A673 (cell line): ENCODE measurements around the gene MRAP2. TPM values are rescaled to one million over a fixed set of nuclear protein-coding genes. Genes with fewer than 3 reads are reported as not detected.

Experiments
- BruUV-seq: library from RNA; stranded (reverse); fragments of 400-500 nt; replicated peaks from 2 replicates; lab custom pipeline; 2021; lab: Mats Ljungman, UMichigan
- CTCF ChIA-PET: fragments of 300-600 bp; sonication (Branson Sonifier 250); formaldehyde crosslinking; loops from one replicate; lab custom pipeline; 2022; ENCODE audit warnings: antibody characterized with exemption; lab: Charles Lee
- POLR2A ChIA-PET: fragments of 300-600 bp; sonication (Branson Sonifier 250); formaldehyde crosslinking; loops from one replicate; lab custom pipeline; 2022; ENCODE audit warnings: antibody characterized with exemption; ENCODE audit not compliant: low non-redundant PET; lab: Charles Lee
- DNase-seq: peaks from one replicate; pipeline ENCODE4 v3.0.0-alpha.2; 2015; ENCODE audit warnings: low spot score
- H3K27ac ChIP-seq: fragments of 200-600 bp; sonication (generic); 2 replicates; pipeline ENCODE4 v1.5.1; 2016; ENCODE audit warnings: mixed run types, low read depth, mild to moderate bottlenecking, mixed read lengths, antibody characterized with exemption, low read length; ENCODE audit not compliant: poor library complexity, severe bottlenecking
- H3K27me3 ChIP-seq: fragments of 200-600 bp; sonication (generic); replicated peaks from 2 replicates; pipeline ENCODE4 v1.6.1; 2017; ENCODE audit warnings: mixed run types, low read depth, mild to moderate bottlenecking, mixed read lengths, antibody characterized with exemption, low read length; ENCODE audit not compliant: insufficient read depth, poor library complexity
- H3K36me3 ChIP-seq: fragments of 200-600 bp; sonication (generic); 2 replicates; pipeline ENCODE4 v1.6.1; 2016; ENCODE audit warnings: mixed run types, mild to moderate bottlenecking, mixed read lengths, antibody characterized with exemption, low read length; ENCODE audit not compliant: insufficient read depth, poor library complexity, severe bottlenecking
- H3K4me1 ChIP-seq: fragments of 200-600 bp; sonication (generic); 2 replicates; pipeline ENCODE4 v1.6.1; 2017; ENCODE audit warnings: mixed run types, mild to moderate bottlenecking, mixed read lengths, antibody characterized with exemption, low read length; ENCODE audit not compliant: insufficient read depth, poor library complexity, severe bottlenecking
- H3K4me3 ChIP-seq: fragments of 200-600 bp; sonication (generic); 2 replicates; pipeline ENCODE4 v1.5.1; 2016; ENCODE audit warnings: low read depth, mixed run types, mild to moderate bottlenecking, mixed read lengths, low read length; ENCODE audit not compliant: poor library complexity, severe bottlenecking
- H3K9me3 ChIP-seq: fragments of 200-600 bp; sonication (generic); 2 replicates; pipeline ENCODE4 v1.6.1; 2016; ENCODE audit warnings: mixed run types, low read depth, mild to moderate bottlenecking, mixed read lengths, antibody characterized with exemption, low read length; ENCODE audit not compliant: poor library complexity, severe bottlenecking
- EZH2 ChIP-seq: fragments of 200-600 bp; sonication (generic); IDR thresholded peaks from 2 replicates; pipeline ENCODE4 v1.6.1; 2017; ENCODE audit warnings: borderline replicate concordance, low read depth, mild to moderate bottlenecking, mixed read lengths, antibody characterized with exemption, low read length; ENCODE audit not compliant: poor library complexity, severe bottlenecking
- intact Hi-C: fragments of 100-400 bp; cut with micrococcal nuclease; formaldehyde crosslinking; loops from one replicate; pipeline ENCODE4 v1.10.0; 2022; ENCODE audit not compliant: unreplicated experiment
- total RNA-seq: library from RNA; stranded (reverse); gene quantifications from 2 replicates; pipeline ENCODE4 v1.2.3, GENCODE V29; 2021
- TF ChIP-seq, protein P1 (sequence below): fragments of 300-800, 200-600 bp; sonication (generic); conservative IDR thresholded peaks from 2 replicates; pipeline ENCODE4 v1.5.1; 2017; ENCODE audit warnings: low read depth, mild to moderate bottlenecking, antibody characterized with exemption, low read length, moderate library complexity, mixed read lengths

MRAP2 gene
- total RNA-seq, 1 experiment from 2014 or later, result 0.34 TPM

DNA sequence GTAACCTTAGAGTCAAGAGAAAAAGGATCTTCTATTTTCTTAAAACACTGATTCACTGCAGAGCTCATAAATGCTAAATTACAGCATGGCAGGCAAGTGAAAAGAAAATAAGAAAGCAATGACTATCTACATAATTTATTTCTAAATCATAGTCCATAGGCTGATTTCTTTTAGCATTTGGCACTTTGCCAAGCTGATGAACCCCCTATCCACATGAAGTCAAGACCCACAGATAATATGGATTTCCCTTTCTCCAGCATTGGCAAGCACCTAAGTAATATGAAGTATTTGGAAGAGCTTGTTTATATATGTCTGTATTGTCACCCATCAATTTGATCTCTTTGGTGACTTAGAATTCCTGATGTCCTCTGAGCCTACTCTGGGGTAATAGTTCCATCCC is 47.9 kb upstream of the MRAP2 start:
- Histone ChIP-seq H3K9me3 (peaks cover 3% of the 10 kb centered on the region), H3K36me3 (no peaks in the 10 kb centered on the region), H3K4me1 (no peaks in the 10 kb centered on the region), H3K27ac (no peak overlapping the region), H3K4me3 (no peak overlapping the region), H3K27me3 (no peaks in the 10 kb centered on the region)
- TF ChIP-seq EZH2, result no peak
- TF ChIP-seq, protein P1, sequence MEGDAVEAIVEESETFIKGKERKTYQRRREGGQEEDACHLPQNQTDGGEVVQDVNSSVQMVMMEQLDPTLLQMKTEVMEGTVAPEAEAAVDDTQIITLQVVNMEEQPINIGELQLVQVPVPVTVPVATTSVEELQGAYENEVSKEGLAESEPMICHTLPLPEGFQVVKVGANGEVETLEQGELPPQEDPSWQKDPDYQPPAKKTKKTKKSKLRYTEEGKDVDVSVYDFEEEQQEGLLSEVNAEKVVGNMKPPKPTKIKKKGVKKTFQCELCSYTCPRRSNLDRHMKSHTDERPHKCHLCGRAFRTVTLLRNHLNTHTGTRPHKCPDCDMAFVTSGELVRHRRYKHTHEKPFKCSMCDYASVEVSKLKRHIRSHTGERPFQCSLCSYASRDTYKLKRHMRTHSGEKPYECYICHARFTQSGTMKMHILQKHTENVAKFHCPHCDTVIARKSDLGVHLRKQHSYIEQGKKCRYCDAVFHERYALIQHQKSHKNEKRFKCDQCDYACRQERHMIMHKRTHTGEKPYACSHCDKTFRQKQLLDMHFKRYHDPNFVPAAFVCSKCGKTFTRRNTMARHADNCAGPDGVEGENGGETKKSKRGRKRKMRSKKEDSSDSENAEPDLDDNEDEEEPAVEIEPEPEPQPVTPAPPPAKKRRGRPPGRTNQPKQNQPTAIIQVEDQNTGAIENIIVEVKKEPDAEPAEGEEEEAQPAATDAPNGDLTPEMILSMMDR, result no peak
- POLR2A ChIA-PET, result interaction anchor here (0.6 kb wide), 1 partner anchor 88 kb away, joined by 3 read pairs; no protein-coding TSS in a partner anchor
- intact Hi-C loops, result no loop called here
- no peak for DNase-seq
- CTCF ChIA-PET, result no interaction called here
- BruUV-seq, result no TSS peak

- POLR2A ChIA-PET, result no interaction called here
- H3K27me3 ChIP-seq, result no peaks in the 10 kb centered on the region
- TF ChIP-seq EZH2, result no peak
- TF ChIP-seq, protein P1, result no peak
Measured at GRCh38 chr6:83998021-83998584, 35.5 kb upstream of the MRAP2 start.

GRCh38 chr6:84001119-84001518 is 32.5 kb upstream of the MRAP2 start:
- H3K4me1 ChIP-seq, result no peaks in the 10 kb centered on the region
- intact Hi-C loops, result no loop called here
- H3K27ac ChIP-seq, result no peak overlapping the region
- H3K27me3 ChIP-seq, result no peaks in the 10 kb centered on the region
- ChIA-PET CTCF (no interaction called here), POLR2A (no interaction called here)
- DNase-seq, result no peak
- no peaks in the 10 kb centered on the region for H3K36me3 ChIP-seq
- no peak overlapping the region for H3K4me3 ChIP-seq
- no TSS peak for BruUV-seq
- TF ChIP-seq, protein P1, result no peak
- TF ChIP-seq EZH2, result no peak
- no peaks in the 10 kb centered on the region for H3K9me3 ChIP-seq

More at GRCh38 chr6:83998021-83998584, 35.5 kb upstream of the MRAP2 start:
- CTCF ChIA-PET, result no interaction called here
- H3K27ac ChIP-seq, result no peak overlapping the region
- H3K4me1 ChIP-seq, result no peaks in the 10 kb centered on the region
- H3K4me3 ChIP-seq, result no peak overlapping the region
- H3K9me3 ChIP-seq, result no peaks in the 10 kb centered on the region
- BruUV-seq, result no TSS peak
- no peaks in the 10 kb centered on the region for H3K36me3 ChIP-seq
- intact Hi-C loops, result no loop called here
- DNase-seq, result no peak
